ENCODE results near the gene AHCYL1.
"Not testable (repeated sequence)": the region's sequence is repeated elsewhere in the genome, so short reads cannot be mapped to it uniquely, and the experiment has no call there.

AHCYL1 gene

GRCh38 chr1:109984456-109985246 lies at the start of gene AHCYL1:
Gene AHCYL1 (plus strand): TSS chr1:109984765. CDS start chr1:109985053, 288 bp downstream.
- H3K27ac Mint-ChIP-seq: peak within 1 kb of the TSS; percentile 99
- intact Hi-C loops (cut with micrococcal nuclease): loop anchor here (1.0 to 5.0 kb wide), 3 partner anchors 207 to 436 kb away; partner anchors contain the start of gene GNAI3
- H3K9me3 Mint-ChIP-seq: no peaks in the 10 kb centered on the region
- H3K4me1 Mint-ChIP-seq (ENCODE audit: low read depth): peaks cover 35% of the 10 kb centered on the region
- peak within 1 kb of the TSS; percentile 98 for H3K4me3 Mint-ChIP-seq
- peaks cover 16% of the 10 kb centered on the region for H3K36me3 Mint-ChIP-seq (ENCODE audit: low read depth)
- H3K27me3 Mint-ChIP-seq: peaks cover 4% of the 10 kb centered on the region

GRCh38 chr1:109935451-109935900 lies 49.1 kb upstream of the AHCYL1 start:
- intact Hi-C loops (cut with micrococcal nuclease): no loop called here
- H3K9me3 Mint-ChIP-seq: peaks cover 26% of the 10 kb centered on the region
- H3K4me3 Mint-ChIP-seq: no peak overlapping the region
- peaks cover 13% of the 10 kb centered on the region for H3K27me3 Mint-ChIP-seq
- peaks cover 6% of the 10 kb centered on the region for H3K36me3 Mint-ChIP-seq (ENCODE audit: low read depth)
- H3K4me1 Mint-ChIP-seq (ENCODE audit: low read depth): peaks cover 21% of the 10 kb centered on the region
- H3K27ac Mint-ChIP-seq: no peak overlapping the region

- Mint-ChIP-seq H3K4me3 (no peak overlapping the region), H3K4me1 (ENCODE audit: low read depth) (peaks cover 16% of the 10 kb centered on the region), H3K27ac (no peak overlapping the region), H3K27me3 (peaks cover 8% of the 10 kb centered on the region), H3K36me3 (ENCODE audit: low read depth) (peaks cover 6% of the 10 kb centered on the region), H3K9me3 (peaks cover 26% of the 10 kb centered on the region)
- intact Hi-C loops (cut with micrococcal nuclease): no loop called here
Measured at GRCh38 chr1:109937738-109938137, 46.8 kb upstream of the AHCYL1 start.

- Mint-ChIP-seq H3K36me3 (ENCODE audit: low read depth) (peaks cover 6% of the 10 kb centered on the region), H3K4me1 (ENCODE audit: low read depth) (peaks cover 12% of the 10 kb centered on the region), H3K27ac (no peak overlapping the region), H3K4me3 (no peak overlapping the region), H3K9me3 (peaks cover 26% of the 10 kb centered on the region), H3K27me3 (peaks cover 7% of the 10 kb centered on the region)
- intact Hi-C loops (cut with micrococcal nuclease): no loop called here
Measured at GRCh38 chr1:109938556-109938955, 46.0 kb upstream of the AHCYL1 start.

GRCh38 chr1:109942434-109942833 lies 42.1 kb upstream of the AHCYL1 start:
- Mint-ChIP-seq H3K36me3 (ENCODE audit: low read depth) (no peaks in the 10 kb centered on the region), H3K4me1 (ENCODE audit: low read depth) (peaks cover 15% of the 10 kb centered on the region), H3K9me3 (peaks cover 14% of the 10 kb centered on the region), H3K27ac (no peak overlapping the region), H3K4me3 (no peak overlapping the region), H3K27me3 (peaks cover 4% of the 10 kb centered on the region)
- intact Hi-C loops (cut with micrococcal nuclease): no loop called here

- intact Hi-C loops (cut with micrococcal nuclease): no loop called here
- H3K4me3 Mint-ChIP-seq: no peak overlapping the region
- no peaks in the 10 kb centered on the region for H3K36me3 Mint-ChIP-seq (ENCODE audit: low read depth)
- H3K9me3 Mint-ChIP-seq: no peaks in the 10 kb centered on the region
- H3K27me3 Mint-ChIP-seq: peaks cover 9% of the 10 kb centered on the region
- peaks cover 20% of the 10 kb centered on the region for H3K4me1 Mint-ChIP-seq (ENCODE audit: low read depth)
- H3K27ac Mint-ChIP-seq: no peak overlapping the region
Measured at GRCh38 chr1:109944541-109944940, 40.0 kb upstream of the AHCYL1 start.

- Mint-ChIP-seq H3K27me3 (peaks cover 9% of the 10 kb centered on the region), H3K27ac (no peak overlapping the region), H3K4me3 (no peak overlapping the region), H3K4me1 (ENCODE audit: low read depth) (peaks cover 20% of the 10 kb centered on the region), H3K36me3 (ENCODE audit: low read depth) (no peaks in the 10 kb centered on the region), H3K9me3 (no peaks in the 10 kb centered on the region)
- intact Hi-C loops (cut with micrococcal nuclease): no loop called here
Measured at GRCh38 chr1:109946511-109946910, 38.1 kb upstream of the AHCYL1 start.

GRCh38 chr1:109947582-109948284 lies 36.8 kb upstream of the AHCYL1 start:
- Mint-ChIP-seq H3K36me3 (ENCODE audit: low read depth) (no peaks in the 10 kb centered on the region), H3K4me3 (no peak overlapping the region), H3K27ac (no peak overlapping the region), H3K27me3 (peaks cover 9% of the 10 kb centered on the region), H3K9me3 (no peaks in the 10 kb centered on the region), H3K4me1 (ENCODE audit: low read depth) (peaks cover 20% of the 10 kb centered on the region)
- intact Hi-C loops (cut with micrococcal nuclease): no loop called here

GRCh38 chr1:109948285-109948630 lies 36.3 kb upstream of the AHCYL1 start:
- Mint-ChIP-seq H3K4me1 (ENCODE audit: low read depth) (peaks cover 20% of the 10 kb centered on the region), H3K36me3 (ENCODE audit: low read depth) (no peaks in the 10 kb centered on the region), H3K27ac (no peak overlapping the region), H3K4me3 (no peak overlapping the region), H3K9me3 (no peaks in the 10 kb centered on the region), H3K27me3 (peaks cover 8% of the 10 kb centered on the region)
- intact Hi-C loops (cut with micrococcal nuclease): no loop called here

GRCh38 chr1:109950038-109950437 lies 34.5 kb upstream of the AHCYL1 start:
- no peak overlapping the region for H3K27ac Mint-ChIP-seq
- H3K4me1 Mint-ChIP-seq (ENCODE audit: low read depth): peaks cover 13% of the 10 kb centered on the region
- H3K4me3 Mint-ChIP-seq: no peak overlapping the region
- intact Hi-C loops (cut with micrococcal nuclease): no loop called here
- peaks cover 6% of the 10 kb centered on the region for H3K27me3 Mint-ChIP-seq
- H3K9me3 Mint-ChIP-seq: no peaks in the 10 kb centered on the region
- H3K36me3 Mint-ChIP-seq (ENCODE audit: low read depth): no peaks in the 10 kb centered on the region

- Mint-ChIP-seq H3K9me3 (no peaks in the 10 kb centered on the region), H3K4me3 (no peak overlapping the region), H3K27me3 (peaks cover 6% of the 10 kb centered on the region), H3K36me3 (ENCODE audit: low read depth) (no peaks in the 10 kb centered on the region), H3K27ac (no peak overlapping the region), H3K4me1 (ENCODE audit: low read depth) (peaks cover 13% of the 10 kb centered on the region)
- intact Hi-C loops (cut with micrococcal nuclease): no loop called here
Measured at GRCh38 chr1:109950509-109950908, 34.1 kb upstream of the AHCYL1 start.

GRCh38 chr1:109951501-109951900 lies 33.1 kb upstream of the AHCYL1 start:
- intact Hi-C loops (cut with micrococcal nuclease); H3K27me3 Mint-ChIP-seq; H3K27ac Mint-ChIP-seq; H3K4me3 Mint-ChIP-seq; H3K36me3 Mint-ChIP-seq (ENCODE audit: low read depth); H3K9me3 Mint-ChIP-seq; H3K4me1 Mint-ChIP-seq (ENCODE audit: low read depth): not testable (repeated sequence)

GRCh38 chr1:109954041-109954512 lies 30.5 kb upstream of the AHCYL1 start:
- no peaks in the 10 kb centered on the region for H3K36me3 Mint-ChIP-seq (ENCODE audit: low read depth)
- no peaks in the 10 kb centered on the region for H3K9me3 Mint-ChIP-seq
- H3K4me1 Mint-ChIP-seq (ENCODE audit: low read depth): no peaks in the 10 kb centered on the region
- intact Hi-C loops (cut with micrococcal nuclease): no loop called here
- H3K4me3 Mint-ChIP-seq: no peak overlapping the region
- peaks cover 2% of the 10 kb centered on the region for H3K27me3 Mint-ChIP-seq
- H3K27ac Mint-ChIP-seq: no peak overlapping the region

- H3K4me1 Mint-ChIP-seq (ENCODE audit: low read depth): no peaks in the 10 kb centered on the region
- H3K4me3 Mint-ChIP-seq: no peak overlapping the region
- no peak overlapping the region for H3K27ac Mint-ChIP-seq
- no peaks in the 10 kb centered on the region for H3K36me3 Mint-ChIP-seq (ENCODE audit: low read depth)
- H3K27me3 Mint-ChIP-seq: peaks cover 7% of the 10 kb centered on the region
- intact Hi-C loops (cut with micrococcal nuclease): no loop called here
- H3K9me3 Mint-ChIP-seq: no peaks in the 10 kb centered on the region
Measured at GRCh38 chr1:109959632-109959973, 25.0 kb upstream of the AHCYL1 start.
